Mucosa of descending colon (tissue), 3 donors: ENCODE measurements around the gene AADACL4. TPM values are rescaled to one million over a fixed set of nuclear protein-coding genes. Genes with fewer than 3 reads are reported as not detected.

Experiments used
- ATAC-seq: fragments of 200-7000 bp; cut with Tn5 transposase; one replicate; pipeline ENCODE4 v1.9.1; 2020; ENCODE audit warnings: mild to moderate bottlenecking, moderate library complexity
- DNase-seq, 3 donors: peaks; one replicate each; pipeline ENCODE4 v3.0.0-alpha.2; 2020
- H3K36me3 ChIP-seq: fragments of 200-600 bp; one replicate; pipeline ENCODE4 v1.8.0; 2021; ENCODE audit warnings: low read depth, mild to moderate bottlenecking
- H3K4me1 ChIP-seq: fragments of 200-600 bp; one replicate; pipeline ENCODE4 v1.8.0; 2021; ENCODE audit warnings: low read depth, mild to moderate bottlenecking
- H3K4me3 ChIP-seq: fragments of 200-600 bp; one replicate; pipeline ENCODE4 v1.8.0; 2021; ENCODE audit warnings: mild to moderate bottlenecking
- H3K9me3 ChIP-seq: fragments of 200-600 bp; one replicate; pipeline ENCODE4 v1.8.0; 2021; ENCODE audit warnings: mild to moderate bottlenecking
- intact Hi-C, 2 donors: fragments of 100-400 bp; cut with DNase I in 1 of 2; cut with micrococcal nuclease in 1 of 2; formaldehyde crosslinking; loops; one replicate each; pipeline versions ENCODE4 v1.11.0 to v1.11.1; 2022; cut with DNase I, micrococcal nuclease
- total RNA-seq, 3 donors: library from RNA; stranded (reverse); fragmentation: NEBNext Ultra II Directional in 2 of 3; extraction: Animal tissue kit (Norgen Biotek cat#: 25700) in 2 of 3; gene quantifications; one replicate each; pipeline versions ENCODE4 v1.2.1 to v1.2.4, GENCODE V29; 2021 to 2023
- TF ChIP-seq, protein P1 (sequence below): fragments of 200-600 bp; IDR thresholded peaks from one replicate; pipeline ENCODE4 v1.8.0; 2022; ENCODE audit warnings: antibody characterized with exemption, mild to moderate bottlenecking
- donor health status: DM: no; HTN: no; CAD: no; lungs with moderate emphysema.
- donor health status: DM: no; HTN: no; CAD: no.
- donor health status: DM: no; HTN: yes; CAD: no.

The AADACL4 gene
- total RNA-seq, 3 donors from 2014 or later: not detected

- Histone ChIP-seq H3K36me3 (no peaks in the 10 kb centered on the region), H3K4me3 (no peak overlapping the region), H3K9me3 (no peaks in the 10 kb centered on the region), H3K4me1 (peaks cover 9% of the 10 kb centered on the region)
- DNase-seq (no peak), ATAC-seq (no peak)
- intact Hi-C loops: loop anchor here in 1 of 2 donors (10.0 kb wide), 1 partner anchor 138 kb away; no protein-coding TSS in a partner anchor
- TF ChIP-seq, protein P1, sequence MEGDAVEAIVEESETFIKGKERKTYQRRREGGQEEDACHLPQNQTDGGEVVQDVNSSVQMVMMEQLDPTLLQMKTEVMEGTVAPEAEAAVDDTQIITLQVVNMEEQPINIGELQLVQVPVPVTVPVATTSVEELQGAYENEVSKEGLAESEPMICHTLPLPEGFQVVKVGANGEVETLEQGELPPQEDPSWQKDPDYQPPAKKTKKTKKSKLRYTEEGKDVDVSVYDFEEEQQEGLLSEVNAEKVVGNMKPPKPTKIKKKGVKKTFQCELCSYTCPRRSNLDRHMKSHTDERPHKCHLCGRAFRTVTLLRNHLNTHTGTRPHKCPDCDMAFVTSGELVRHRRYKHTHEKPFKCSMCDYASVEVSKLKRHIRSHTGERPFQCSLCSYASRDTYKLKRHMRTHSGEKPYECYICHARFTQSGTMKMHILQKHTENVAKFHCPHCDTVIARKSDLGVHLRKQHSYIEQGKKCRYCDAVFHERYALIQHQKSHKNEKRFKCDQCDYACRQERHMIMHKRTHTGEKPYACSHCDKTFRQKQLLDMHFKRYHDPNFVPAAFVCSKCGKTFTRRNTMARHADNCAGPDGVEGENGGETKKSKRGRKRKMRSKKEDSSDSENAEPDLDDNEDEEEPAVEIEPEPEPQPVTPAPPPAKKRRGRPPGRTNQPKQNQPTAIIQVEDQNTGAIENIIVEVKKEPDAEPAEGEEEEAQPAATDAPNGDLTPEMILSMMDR: no peak
Observed at GRCh38 chr1:12613180-12613579, 30.7 kb upstream of the AADACL4 start.

GRCh38 chr1:12614402-12615158 is 29.3 kb upstream of the AADACL4 start:
- H3K4me1 ChIP-seq: peaks cover 17% of the 10 kb centered on the region
- H3K36me3 ChIP-seq: no peaks in the 10 kb centered on the region
- DNase-seq (peak in 1 of 3 donors; percentile 37), ATAC-seq (no peak)
- intact Hi-C loops: loop anchor here in 1 of 2 donors (10.0 kb wide), 1 partner anchor 140 kb away; no protein-coding TSS in a partner anchor
- no peak overlapping the region for H3K4me3 ChIP-seq
- TF ChIP-seq, protein P1: no peak
- H3K9me3 ChIP-seq: no peaks in the 10 kb centered on the region

DNA sequence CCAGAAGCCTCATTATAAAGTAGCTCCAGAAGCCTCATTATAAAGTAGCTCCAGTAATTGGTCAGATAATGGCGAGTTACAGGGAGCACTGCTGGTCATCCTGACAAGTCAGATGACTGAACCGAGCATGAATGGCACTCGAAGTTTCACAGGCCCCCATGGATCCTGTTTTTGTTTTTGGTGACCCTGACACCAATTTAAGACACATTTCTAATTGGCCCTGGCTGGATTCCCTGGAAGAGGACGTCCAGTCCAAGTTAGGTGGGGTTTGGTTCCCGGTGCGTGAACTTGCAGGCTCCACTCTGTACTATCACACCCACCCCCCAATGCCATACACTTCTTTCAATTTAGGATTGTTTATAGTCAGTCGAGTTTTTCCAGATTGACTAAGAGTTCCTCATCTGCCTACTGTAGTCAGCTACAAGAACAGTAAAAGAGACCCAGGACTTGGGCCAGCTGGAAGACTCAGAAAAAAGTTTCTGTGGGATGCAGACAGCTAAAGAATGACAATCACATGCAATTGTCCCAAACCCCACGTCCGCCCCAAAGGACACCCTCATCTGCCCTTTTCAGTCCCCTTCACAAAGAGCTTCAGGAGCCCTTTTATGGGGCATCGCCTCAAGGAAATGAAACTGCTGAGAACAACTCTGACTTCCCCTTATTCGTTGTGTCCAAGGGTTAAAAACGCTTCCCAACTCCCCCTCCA is 28.6 kb upstream of the AADACL4 start:
- peak; percentile 2 for ATAC-seq
- Histone ChIP-seq H3K4me1 (peaks cover 18% of the 10 kb centered on the region), H3K36me3 (no peaks in the 10 kb centered on the region), H3K4me3 (peak overlapping the region; percentile 76), H3K9me3 (no peaks in the 10 kb centered on the region)
- intact Hi-C loops: loop anchor here in 1 of 2 donors (10.0 kb wide), 1 partner anchor 141 kb away; no protein-coding TSS in a partner anchor
- peak in 1 of 3 donors; percentile 48 for DNase-seq
- TF ChIP-seq, protein P1: no peak

DNA sequence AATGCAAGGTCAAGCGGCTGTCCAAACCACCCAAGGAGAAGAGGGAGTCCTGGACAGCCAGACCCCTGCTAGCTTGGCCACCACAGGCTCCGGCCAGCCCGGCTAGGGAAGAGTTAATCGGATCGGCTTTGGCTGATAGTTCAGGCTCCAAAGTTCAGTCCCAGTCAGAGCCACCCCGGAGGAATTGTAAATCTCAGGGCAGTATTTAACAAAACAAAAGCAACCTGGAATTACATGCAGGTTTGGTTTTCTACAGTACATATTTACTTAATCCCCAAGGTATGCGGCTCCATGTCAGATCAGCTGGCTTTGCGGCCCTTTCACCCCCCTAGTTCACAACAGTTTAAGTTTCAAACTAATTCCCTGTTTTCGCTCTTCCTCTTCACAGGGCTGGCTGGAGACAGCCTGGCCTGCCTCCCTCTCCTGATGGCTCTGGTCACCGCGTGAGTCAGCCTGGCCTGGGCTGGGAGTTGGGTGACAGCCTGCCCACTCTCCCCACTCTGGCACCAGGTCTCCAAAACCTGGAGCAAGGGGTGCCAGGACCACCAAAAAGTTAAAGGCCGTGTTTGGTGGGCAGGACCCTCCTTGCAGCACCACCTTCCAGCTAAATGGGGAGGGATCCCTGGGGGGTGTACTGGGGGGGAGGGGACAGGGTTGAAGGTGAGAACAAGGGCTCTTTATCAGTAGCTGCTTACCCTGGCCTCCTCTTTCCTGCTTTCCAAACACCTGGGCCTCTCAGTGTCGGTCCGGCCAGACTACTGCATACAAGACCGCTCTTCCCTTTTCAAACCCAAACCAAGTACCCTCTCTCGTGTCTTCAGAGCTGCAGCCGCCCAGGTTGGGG is 27.8 kb upstream of the AADACL4 start:
- intact Hi-C loops: loop anchor here in 1 of 2 donors (10.0 kb wide), 1 partner anchor 141 kb away; no protein-coding TSS in a partner anchor
- H3K4me1 ChIP-seq: peaks cover 18% of the 10 kb centered on the region
- TF ChIP-seq, protein P1: no peak
- H3K9me3 ChIP-seq: no peaks in the 10 kb centered on the region
- DNase-seq: peak; percentile 73 to 80 (median 79)
- peak; percentile 44 for ATAC-seq
- H3K4me3 ChIP-seq: peak overlapping the region; percentile 76
- no peaks in the 10 kb centered on the region for H3K36me3 ChIP-seq

GRCh38 chr1:12616709-12617373 is 27.0 kb upstream of the AADACL4 start:
- Histone ChIP-seq H3K36me3 (no peaks in the 10 kb centered on the region), H3K9me3 (no peaks in the 10 kb centered on the region), H3K4me3 (peak overlapping the region; percentile 76), H3K4me1 (peaks cover 18% of the 10 kb centered on the region)
- ATAC-seq (peak; percentile 18), DNase-seq (peak; percentile 47 to 69 (median 68))
- intact Hi-C loops: loop anchor here in 1 of 2 donors (10.0 kb wide), 1 partner anchor 142 kb away; no protein-coding TSS in a partner anchor
- TF ChIP-seq, protein P1: no peak
